Astrocyte of the cerebellum (primary cell): ENCODE data around the gene ASMTL.
"Not testable (repeated sequence)": the region's sequence is repeated elsewhere in the genome, so short reads cannot be mapped to it uniquely, and the experiment has no call there.

Experiments
- DNase-seq: peaks from one replicate; pipeline ENCODE4 v3.0.0-alpha.2; 2011; ENCODE audit warnings: low read depth
- H3K4me3 ChIP-seq: 2 replicates; pipeline ENCODE4 v1.5.1; 2011; ENCODE audit warnings: mild to moderate bottlenecking, low read depth, low read length, moderate library complexity
- in situ Hi-C: cut with HindIII; loops from 2 replicates; pipeline ENCODE4 v1.10.0; 2017; ENCODE audit warnings: low sequenced_read_pairs
- TF ChIP-seq, protein P1 (sequence below): IDR thresholded peaks from 2 replicates; pipeline ENCODE4 v1.5.1; 2012; ENCODE audit warnings: low read length, low read depth, moderate library complexity, mild to moderate bottlenecking; ENCODE audit errors: missing control alignments

The ASMTL gene

GRCh38 chrX:1407035-1407434, 45.7 kb downstream of the ASMTL start:
- in situ Hi-C loops: no loop called here
- H3K4me3 ChIP-seq: no peak overlapping the region
- TF ChIP-seq, protein P1, sequence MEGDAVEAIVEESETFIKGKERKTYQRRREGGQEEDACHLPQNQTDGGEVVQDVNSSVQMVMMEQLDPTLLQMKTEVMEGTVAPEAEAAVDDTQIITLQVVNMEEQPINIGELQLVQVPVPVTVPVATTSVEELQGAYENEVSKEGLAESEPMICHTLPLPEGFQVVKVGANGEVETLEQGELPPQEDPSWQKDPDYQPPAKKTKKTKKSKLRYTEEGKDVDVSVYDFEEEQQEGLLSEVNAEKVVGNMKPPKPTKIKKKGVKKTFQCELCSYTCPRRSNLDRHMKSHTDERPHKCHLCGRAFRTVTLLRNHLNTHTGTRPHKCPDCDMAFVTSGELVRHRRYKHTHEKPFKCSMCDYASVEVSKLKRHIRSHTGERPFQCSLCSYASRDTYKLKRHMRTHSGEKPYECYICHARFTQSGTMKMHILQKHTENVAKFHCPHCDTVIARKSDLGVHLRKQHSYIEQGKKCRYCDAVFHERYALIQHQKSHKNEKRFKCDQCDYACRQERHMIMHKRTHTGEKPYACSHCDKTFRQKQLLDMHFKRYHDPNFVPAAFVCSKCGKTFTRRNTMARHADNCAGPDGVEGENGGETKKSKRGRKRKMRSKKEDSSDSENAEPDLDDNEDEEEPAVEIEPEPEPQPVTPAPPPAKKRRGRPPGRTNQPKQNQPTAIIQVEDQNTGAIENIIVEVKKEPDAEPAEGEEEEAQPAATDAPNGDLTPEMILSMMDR: no peak
- no peak for DNase-seq

GRCh38 chrX:1405769-1406168, 46.9 kb downstream of the ASMTL start:
- in situ Hi-C loops, DNase-seq, H3K4me3 ChIP-seq: not testable (repeated sequence)

DNA sequence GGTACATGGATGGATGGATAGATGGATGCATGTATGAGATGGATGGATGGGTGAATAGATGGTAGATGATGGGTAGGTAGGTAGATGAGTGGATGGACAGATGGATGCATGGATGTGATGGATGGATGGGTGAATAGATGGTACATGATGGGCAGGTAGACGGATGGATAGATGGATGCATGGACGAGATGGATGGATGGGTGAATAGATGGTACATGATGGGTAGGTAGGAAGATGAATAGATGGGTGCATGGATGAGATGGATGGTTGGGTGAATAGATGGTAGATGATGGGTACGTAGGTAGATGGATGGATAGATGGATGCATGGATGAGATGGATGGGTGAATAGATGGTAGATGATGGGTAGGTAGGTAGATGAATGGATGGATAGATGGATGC, 48.8 kb downstream of the ASMTL start:
- H3K4me3 ChIP-seq, in situ Hi-C loops: not testable (repeated sequence)

DNA sequence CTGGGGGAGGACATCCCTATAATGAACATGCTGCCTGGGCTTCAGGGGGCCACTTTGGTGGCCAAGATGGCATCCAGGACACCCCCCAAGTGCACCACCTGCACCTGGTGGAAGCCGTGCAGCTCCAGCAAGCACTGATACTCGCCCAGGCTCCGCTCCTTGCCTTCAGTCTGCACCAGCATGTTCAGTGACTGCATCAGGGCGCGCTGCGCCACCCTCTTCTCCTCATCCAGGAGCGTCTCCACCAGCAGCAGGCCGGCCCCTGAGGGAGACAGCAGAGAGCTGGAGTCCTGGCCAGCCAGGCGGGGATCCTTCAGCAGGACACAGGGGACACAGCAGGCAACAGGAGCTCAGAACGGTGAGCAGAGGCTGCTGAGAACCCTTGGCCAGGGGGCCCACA, 49.5 kb downstream of the ASMTL start:
- TF ChIP-seq, protein P1: no peak
- no peak overlapping the region for H3K4me3 ChIP-seq
- in situ Hi-C loops: no loop called here
- DNase-seq: no peak

More for the DNA sequence above, 48.8 kb downstream of the ASMTL start:
- not testable (repeated sequence) for DNase-seq

DNA sequence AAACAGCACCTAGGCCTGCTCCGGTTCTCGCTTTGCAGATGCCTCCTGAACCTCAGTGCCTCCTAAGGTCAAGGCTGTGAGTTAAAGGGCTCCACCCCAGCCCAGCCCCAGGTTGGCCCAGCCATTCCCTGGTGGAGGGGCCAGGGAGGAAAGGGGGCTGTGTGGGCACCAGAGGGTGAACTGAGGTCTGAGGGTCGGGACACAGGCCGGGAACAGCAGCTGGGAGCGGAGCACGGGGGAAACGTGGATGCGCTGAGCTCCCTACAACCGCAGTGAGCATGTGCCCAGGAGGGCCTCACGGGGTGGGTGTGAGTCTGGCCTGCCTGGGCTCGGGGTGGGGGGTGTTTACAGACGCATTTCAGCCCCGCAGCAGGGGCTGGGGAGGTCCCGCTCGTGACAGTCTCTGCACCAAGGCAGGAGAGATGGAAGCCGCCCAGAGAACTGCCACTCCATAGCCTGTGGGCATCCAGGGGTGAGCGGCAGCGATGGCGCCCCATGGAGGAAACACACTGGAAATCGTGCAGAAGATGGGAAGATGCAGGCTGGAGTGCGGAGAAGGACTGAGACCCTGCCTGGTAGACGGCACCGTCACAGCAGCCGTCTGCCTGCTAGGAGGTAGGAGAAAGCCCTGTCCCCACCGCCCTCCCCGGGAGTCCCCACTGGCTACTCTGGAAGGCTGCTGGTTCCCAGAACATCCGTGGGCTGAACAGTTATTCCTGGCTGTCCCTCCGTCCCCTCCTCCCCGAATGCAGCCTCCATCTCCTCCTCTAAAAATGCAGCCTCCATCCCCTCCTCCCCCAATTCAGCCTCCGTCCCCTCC, 50.9 kb downstream of the ASMTL start:
- H3K4me3 ChIP-seq: no peak overlapping the region
- TF ChIP-seq, protein P1: no peak
- no peak for DNase-seq
- in situ Hi-C loops: no loop called here

GRCh38 chrX:1400742-1401471, 51.8 kb downstream of the ASMTL start:
- TF ChIP-seq, protein P1: no peak
- in situ Hi-C loops: no loop called here
- no peak for DNase-seq
- no peak overlapping the region for H3K4me3 ChIP-seq

DNA sequence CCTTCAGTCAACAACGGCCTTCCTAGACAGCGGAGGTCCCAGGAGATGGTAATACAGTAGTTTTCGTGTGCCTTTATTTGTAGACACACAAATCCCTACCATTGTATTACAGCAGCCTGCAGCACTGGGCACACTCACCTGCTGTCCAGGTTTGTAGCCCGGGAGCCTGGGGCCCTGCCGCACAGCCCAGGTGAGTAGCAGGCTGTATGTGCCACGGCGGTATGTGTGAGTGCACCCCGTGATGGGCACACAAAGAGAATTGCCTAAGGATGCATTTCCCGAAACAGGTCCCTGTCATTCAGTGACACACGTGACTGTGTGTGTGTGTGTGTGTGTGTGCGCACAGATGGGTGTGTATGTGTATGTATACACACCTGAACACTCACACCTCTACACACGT, 52.7 kb downstream of the ASMTL start:
- in situ Hi-C loops: no loop called here
- no peak for DNase-seq
- H3K4me3 ChIP-seq: no peak overlapping the region
- TF ChIP-seq, protein P1: no peak
